ENCODE measurements around the gene PFKP.

PFKP gene

DNA sequence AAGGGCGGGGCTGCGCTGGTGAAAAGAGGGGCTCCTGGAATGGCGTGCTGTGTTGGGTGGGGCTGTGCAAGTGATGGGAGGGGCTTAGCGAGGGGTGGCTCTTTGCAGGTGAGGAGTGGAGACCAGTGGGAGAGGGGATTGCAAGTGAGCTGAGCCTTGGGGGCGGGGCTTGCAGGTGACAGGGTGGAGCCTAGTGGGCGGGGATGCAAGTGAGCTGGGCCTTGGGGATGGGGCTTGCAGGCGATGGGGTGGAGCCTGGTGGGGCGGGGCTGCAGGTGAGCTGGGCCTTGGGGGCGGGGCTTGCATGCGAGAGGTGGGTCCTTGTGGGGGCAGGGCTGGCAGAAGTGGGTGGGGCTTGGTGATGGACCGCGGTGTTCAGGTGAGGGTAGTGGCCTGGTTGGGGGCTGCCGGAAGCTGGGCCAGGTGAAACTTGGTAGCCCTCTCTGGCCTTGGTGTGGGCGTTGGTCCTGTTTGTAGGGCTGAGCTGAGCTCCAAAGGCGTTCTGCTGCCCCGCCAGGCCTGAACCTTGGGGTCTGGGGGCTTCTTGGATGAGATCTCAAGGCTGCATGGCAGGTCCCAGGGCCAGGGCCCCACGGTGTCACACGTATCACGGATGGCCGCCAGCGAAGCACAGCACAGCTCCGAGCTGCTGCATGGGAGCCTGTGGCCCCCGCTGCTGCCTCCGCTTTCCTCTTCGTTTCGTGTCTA, 106.0 kb downstream of the PFKP start:
- H3F3A ChIP-seq (ENCODE audit: control insufficient read depth, insufficient read depth), result no peaks in the 10 kb centered on the region
- TF ChIP-seq EZH2phosphoT487 (IDR thresholded peaks at IDR 0.05; ENCODE audit: borderline replicate concordance, low read length) (no peak), CTCF (IDR thresholded peaks at IDR 0.05; ENCODE audit: low read depth, low read length, poor library complexity, severe bottlenecking) (no peak)
- no peaks in the 10 kb centered on the region for H3K9me3 ChIP-seq (ENCODE audit: control insufficient read depth, insufficient read depth, low read length)
- no peak overlapping the region for H3K27ac ChIP-seq (ENCODE audit: low read depth, low read length)
- H3K4me1 ChIP-seq (ENCODE audit: control insufficient read depth, low read length), result peaks cover 14% of the 10 kb centered on the region
- H3K36me3 ChIP-seq (ENCODE audit: control insufficient read depth, low read length), result peaks cover 13% of the 10 kb centered on the region
- peak overlapping the region; percentile 71 for H3K4me2 ChIP-seq (ENCODE audit: low read length)
- H3K79me2 ChIP-seq (ENCODE audit: control insufficient read depth, low read length), result peaks cover 18% of the 10 kb centered on the region
- no peaks in the 10 kb centered on the region for H4K20me1 ChIP-seq (ENCODE audit: control insufficient read depth, insufficient read depth, low read depth, low read length)
- H3K27me3 ChIP-seq (ENCODE audit: control insufficient read depth, low read length), result peaks cover 29% of the 10 kb centered on the region
- peak overlapping the region; percentile 78 for H3K4me3 ChIP-seq (ENCODE audit: low read length)
- H3K9me2 ChIP-seq (replicated peaks; ENCODE audit: control insufficient read depth, low read length), result no peaks in the 10 kb centered on the region

- no peak for TF ChIP-seq CTCF (IDR thresholded peaks at IDR 0.05; ENCODE audit: low read depth, low read length, poor library complexity, severe bottlenecking)
- no peak for TF ChIP-seq EZH2phosphoT487 (IDR thresholded peaks at IDR 0.05; ENCODE audit: borderline replicate concordance, low read length)
- Histone ChIP-seq H3K27ac (ENCODE audit: low read depth, low read length) (no peak overlapping the region), H4K20me1 (ENCODE audit: control insufficient read depth, insufficient read depth, low read depth, low read length) (no peaks in the 10 kb centered on the region), H3K4me3 (ENCODE audit: low read length) (no peak overlapping the region), H3K9me2 (replicated peaks; ENCODE audit: control insufficient read depth, low read length) (no peaks in the 10 kb centered on the region), H3K27me3 (ENCODE audit: control insufficient read depth, low read length) (peaks cover 45% of the 10 kb centered on the region), H3F3A (ENCODE audit: control insufficient read depth, insufficient read depth) (no peaks in the 10 kb centered on the region), H3K4me2 (ENCODE audit: low read length) (no peak overlapping the region), H3K36me3 (ENCODE audit: control insufficient read depth, low read length) (no peaks in the 10 kb centered on the region), H3K4me1 (ENCODE audit: control insufficient read depth, low read length) (peaks cover 7% of the 10 kb centered on the region), H3K79me2 (ENCODE audit: control insufficient read depth, low read length) (no peaks in the 10 kb centered on the region), H3K9me3 (ENCODE audit: control insufficient read depth, insufficient read depth, low read length) (no peaks in the 10 kb centered on the region)
Measured at GRCh38 chr10:3178042-3178441, 110.7 kb downstream of the PFKP start.

DNA sequence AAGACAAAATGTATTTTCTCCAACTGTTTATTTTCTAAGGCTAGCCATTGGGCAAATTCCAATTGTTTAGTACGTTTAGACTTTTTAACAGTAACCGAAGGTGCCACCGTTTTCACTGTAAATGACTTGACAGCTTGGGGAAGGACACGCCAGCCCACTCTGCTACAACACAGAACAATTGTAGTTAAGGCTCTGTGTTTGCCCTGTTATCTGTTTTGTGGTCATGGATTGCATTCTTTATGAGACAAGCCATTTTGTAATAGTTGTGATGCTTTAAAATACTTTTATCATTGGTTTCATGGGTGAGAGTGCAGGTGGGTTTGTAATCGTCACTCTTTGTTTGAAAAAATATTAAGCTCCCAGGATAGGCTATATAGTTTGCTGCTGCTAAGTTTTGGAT, 111.8 kb downstream of the PFKP start:
- Histone ChIP-seq H3K4me1 (ENCODE audit: control insufficient read depth, low read length) (no peaks in the 10 kb centered on the region), H3K36me3 (ENCODE audit: control insufficient read depth, low read length) (no peaks in the 10 kb centered on the region)
- TF ChIP-seq EZH2phosphoT487 (IDR thresholded peaks at IDR 0.05; ENCODE audit: borderline replicate concordance, low read length) (no peak), CTCF (IDR thresholded peaks at IDR 0.05; ENCODE audit: low read depth, low read length, poor library complexity, severe bottlenecking) (no peak)

More for the DNA sequence above, 111.8 kb downstream of the PFKP start:
- Histone ChIP-seq H3K9me3 (ENCODE audit: control insufficient read depth, insufficient read depth, low read length) (no peaks in the 10 kb centered on the region), H3F3A (ENCODE audit: control insufficient read depth, insufficient read depth) (no peaks in the 10 kb centered on the region), H3K4me3 (ENCODE audit: low read length) (no peak overlapping the region), H4K20me1 (ENCODE audit: control insufficient read depth, insufficient read depth, low read depth, low read length) (no peaks in the 10 kb centered on the region), H3K27me3 (ENCODE audit: control insufficient read depth, low read length) (peaks cover 45% of the 10 kb centered on the region), H3K9me2 (replicated peaks; ENCODE audit: control insufficient read depth, low read length) (no peaks in the 10 kb centered on the region), H3K79me2 (ENCODE audit: control insufficient read depth, low read length) (no peaks in the 10 kb centered on the region), H3K27ac (ENCODE audit: low read depth, low read length) (no peak overlapping the region), H3K4me2 (ENCODE audit: low read length) (no peak overlapping the region)

All from DOHH2 (cell line).